Vagina (tissue), 2 donors: ENCODE results near the gene MAP3K20. TPM values are rescaled to one million over a fixed set of nuclear protein-coding genes. Genes with fewer than 3 reads are reported as not detected.

Experiments used
- DNase-seq, 2 donors: peaks; one replicate each; pipeline ENCODE4 v3.0.0-alpha.2; 2017; ENCODE audit errors: extremely low spot score in 2 of 2
- H3K27ac ChIP-seq: fragments of 200-600 bp; sonication (generic); one replicate; pipeline ENCODE4 v1.5.1; 2019
- H3K27me3 ChIP-seq: fragments of 200-600 bp; sonication (generic); one replicate; pipeline ENCODE4 v1.5.1; 2019
- H3K36me3 ChIP-seq, 2 donors: fragments of 200-600 bp; sonication (generic); one replicate each; pipeline ENCODE4 v1.5.1; 2017 to 2019
- H3K4me1 ChIP-seq: fragments of 200-600 bp; sonication (generic); one replicate; pipeline ENCODE4 v1.5.1; 2019
- H3K4me3 ChIP-seq, 2 donors: fragments of 200-600 bp; sonication (generic); 1 replicate in 1 of 2; 2 replicates in 1 of 2; pipeline ENCODE4 v1.5.1; 2016 to 2019
- H3K9me3 ChIP-seq: fragments of 200-600 bp; sonication (generic); one replicate; pipeline ENCODE4 v1.5.1; 2019
- POLR2A ChIP-seq, 2 donors: fragments of 450-650 bp; IDR thresholded peaks; one replicate each; pipeline ENCODE4 v1.6.1; 2017; ENCODE audit warnings: antibody characterized with exemption in 2 of 2, mild to moderate bottlenecking in 2 of 2, moderate library complexity in 2 of 2
- POLR2AphosphoS5 ChIP-seq, 2 donors: sonication (generic); formaldehyde crosslinking; IDR thresholded peaks; one replicate each; pipeline ENCODE4 v1.9.0; 2017; ENCODE audit warnings: antibody characterized with exemption in 2 of 2, mild to moderate bottlenecking in 2 of 2, low read depth in 1 of 2; ENCODE audit not compliant: insufficient read depth in 1 of 2
- intact Hi-C: fragments of 100-400 bp; cut with DNase I; formaldehyde crosslinking; loops from one replicate; pipeline ENCODE4 v1.15.1; 2023
- total RNA-seq: library from RNA; depleted of rRNA; stranded (reverse); fragments of >200 nt; gene quantifications from one replicate; pipeline ENCODE4 v1.2.3, GENCODE V29; 2016
- TF ChIP-seq, protein P1 (sequence below), 3 experiments: fragments of 450-650 bp in 2 of 3; fragments of 200-600 bp in 1 of 3; sonication (generic) in 1 of 3; IDR thresholded peaks; one replicate each; pipeline ENCODE4 v1.5.1; 2017 to 2019; ENCODE audit warnings: antibody characterized with exemption in 3 of 3, mild to moderate bottlenecking in 2 of 3, moderate library complexity in 2 of 3

MAP3K20 gene
- total RNA-seq, 1 donor from 2014 or later: 59.4 TPM

DNA sequence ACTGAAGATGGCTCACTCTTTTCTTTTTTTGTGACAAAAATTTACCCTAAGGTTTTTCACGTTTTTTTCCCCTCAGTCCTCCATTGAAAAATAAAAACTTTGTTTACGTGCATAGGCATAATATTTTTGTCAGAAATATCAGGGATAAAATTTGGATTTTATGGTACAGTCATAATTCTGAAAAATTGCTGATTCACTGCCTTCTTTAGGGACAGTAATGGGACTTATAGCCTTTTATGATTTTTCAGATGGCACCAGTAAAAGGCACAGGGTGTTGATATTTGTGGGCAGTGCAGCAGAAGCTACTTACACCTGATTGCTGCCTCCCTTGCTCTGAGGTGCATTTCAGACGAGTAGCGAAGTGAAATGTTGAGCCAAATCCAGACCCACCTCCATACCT lies 139.7 kb downstream of the MAP3K20 start:
- H3K27ac ChIP-seq: no peak overlapping the region
- H3K27me3 ChIP-seq: no peaks in the 10 kb centered on the region
- no peaks in the 10 kb centered on the region for H3K36me3 ChIP-seq
- no peak for DNase-seq
- TF ChIP-seq, protein P1, sequence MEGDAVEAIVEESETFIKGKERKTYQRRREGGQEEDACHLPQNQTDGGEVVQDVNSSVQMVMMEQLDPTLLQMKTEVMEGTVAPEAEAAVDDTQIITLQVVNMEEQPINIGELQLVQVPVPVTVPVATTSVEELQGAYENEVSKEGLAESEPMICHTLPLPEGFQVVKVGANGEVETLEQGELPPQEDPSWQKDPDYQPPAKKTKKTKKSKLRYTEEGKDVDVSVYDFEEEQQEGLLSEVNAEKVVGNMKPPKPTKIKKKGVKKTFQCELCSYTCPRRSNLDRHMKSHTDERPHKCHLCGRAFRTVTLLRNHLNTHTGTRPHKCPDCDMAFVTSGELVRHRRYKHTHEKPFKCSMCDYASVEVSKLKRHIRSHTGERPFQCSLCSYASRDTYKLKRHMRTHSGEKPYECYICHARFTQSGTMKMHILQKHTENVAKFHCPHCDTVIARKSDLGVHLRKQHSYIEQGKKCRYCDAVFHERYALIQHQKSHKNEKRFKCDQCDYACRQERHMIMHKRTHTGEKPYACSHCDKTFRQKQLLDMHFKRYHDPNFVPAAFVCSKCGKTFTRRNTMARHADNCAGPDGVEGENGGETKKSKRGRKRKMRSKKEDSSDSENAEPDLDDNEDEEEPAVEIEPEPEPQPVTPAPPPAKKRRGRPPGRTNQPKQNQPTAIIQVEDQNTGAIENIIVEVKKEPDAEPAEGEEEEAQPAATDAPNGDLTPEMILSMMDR (IDR thresholded peaks at IDR 0.05): no peak
- no peak for TF ChIP-seq POLR2AphosphoS5 (IDR thresholded peaks at IDR 0.05; ENCODE audit: insufficient read depth in 1 of 2, low read depth in 1 of 2)
- TF ChIP-seq POLR2A (IDR thresholded peaks at IDR 0.05): no peak
- intact Hi-C loops: no loop called here
- H3K9me3 ChIP-seq: no peaks in the 10 kb centered on the region
- peaks cover 16% of the 10 kb centered on the region for H3K4me1 ChIP-seq
- no peak overlapping the region for H3K4me3 ChIP-seq

DNA sequence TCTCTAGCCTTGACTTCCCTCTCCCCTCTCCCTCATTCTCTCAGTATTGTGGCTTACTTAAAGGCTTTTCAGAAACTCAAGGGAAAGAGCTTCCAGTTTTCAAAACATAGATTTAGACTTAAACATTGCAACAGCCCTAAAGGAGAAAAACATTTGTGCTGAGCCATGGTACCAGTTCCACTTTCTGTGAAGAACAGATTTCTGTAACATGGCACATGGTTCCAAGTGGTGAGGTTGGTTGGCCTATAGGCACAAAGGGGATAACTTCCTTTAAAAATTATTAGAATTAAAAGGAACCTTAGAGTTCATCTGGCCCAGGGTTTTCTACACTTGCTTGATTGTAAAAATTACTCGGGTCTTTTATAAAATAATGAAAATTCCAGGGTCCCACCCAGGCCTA lies 140.4 kb downstream of the MAP3K20 start:
- Histone ChIP-seq H3K27ac (no peak overlapping the region), H3K27me3 (no peaks in the 10 kb centered on the region), H3K4me1 (peaks cover 12% of the 10 kb centered on the region), H3K4me3 (no peak overlapping the region), H3K36me3 (no peaks in the 10 kb centered on the region), H3K9me3 (no peaks in the 10 kb centered on the region)
- intact Hi-C loops: no loop called here
- no peak for TF ChIP-seq POLR2A (IDR thresholded peaks at IDR 0.05)
- TF ChIP-seq, protein P1 (IDR thresholded peaks at IDR 0.05): no peak
- TF ChIP-seq POLR2AphosphoS5 (IDR thresholded peaks at IDR 0.05; ENCODE audit: insufficient read depth in 1 of 2, low read depth in 1 of 2): no peak
- DNase-seq: no peak

DNA sequence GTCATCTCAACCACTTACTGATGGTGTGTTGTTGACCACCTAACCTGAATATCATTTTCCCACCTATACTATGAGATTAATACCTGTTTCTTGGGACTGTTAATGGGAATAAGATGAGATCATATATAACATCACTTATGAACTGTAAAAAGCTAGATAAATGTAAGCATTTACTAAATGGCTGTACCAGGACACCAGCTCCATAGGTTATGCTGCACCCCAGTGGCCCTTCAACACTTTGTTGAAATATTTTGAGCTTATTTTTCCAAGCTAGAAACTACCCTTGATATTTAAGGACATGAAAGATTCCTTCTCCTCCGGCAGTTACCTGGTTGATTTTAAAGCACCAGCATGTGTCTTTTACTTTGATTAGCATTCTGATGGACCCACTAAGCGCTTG lies 141.0 kb downstream of the MAP3K20 start:
- TF ChIP-seq, protein P1 (IDR thresholded peaks at IDR 0.05): no peak
- no peak for TF ChIP-seq POLR2A (IDR thresholded peaks at IDR 0.05)
- H3K4me1 ChIP-seq: peaks cover 8% of the 10 kb centered on the region
- H3K27ac ChIP-seq: no peak overlapping the region

DNA sequence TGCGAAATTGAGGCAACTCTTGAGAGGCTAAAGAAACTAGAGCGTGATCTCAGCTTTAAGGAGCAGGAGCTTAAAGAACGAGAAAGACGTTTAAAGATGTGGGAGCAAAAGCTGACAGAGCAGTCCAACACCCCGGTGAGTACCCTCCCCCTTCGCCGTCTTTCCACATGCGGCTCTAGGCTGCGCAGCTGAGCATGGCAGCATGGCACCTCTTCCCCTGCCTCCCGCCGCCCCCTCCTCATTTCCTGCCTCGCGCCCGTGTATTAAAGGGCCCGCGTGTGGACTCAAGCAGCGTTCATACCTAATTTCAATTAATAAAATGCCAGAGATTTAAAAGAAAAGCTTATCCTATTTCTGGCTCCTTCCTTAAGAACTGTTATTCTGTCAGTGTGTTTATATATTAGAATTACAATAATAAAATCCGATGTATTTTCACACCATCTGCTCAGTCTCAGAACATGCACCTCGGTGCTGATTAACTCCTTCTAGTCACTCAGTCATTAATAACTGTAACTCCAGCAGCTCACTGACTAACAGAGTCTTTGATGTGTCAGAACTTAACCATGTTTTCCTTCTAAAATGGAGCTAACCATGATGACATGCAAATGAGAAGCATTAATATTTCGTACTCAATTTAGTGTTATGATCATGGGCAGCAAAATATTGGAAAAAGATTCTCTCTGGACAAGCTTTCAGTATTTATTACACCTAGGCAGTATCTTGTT lies 141.6 kb downstream of the MAP3K20 start:
- TF ChIP-seq, protein P1 (IDR thresholded peaks at IDR 0.05): no peak
- TF ChIP-seq POLR2AphosphoS5 (IDR thresholded peaks at IDR 0.05; ENCODE audit: insufficient read depth in 1 of 2, low read depth in 1 of 2) (no peak), POLR2A (IDR thresholded peaks at IDR 0.05) (no peak)
- intact Hi-C loops: no loop called here
- no peaks in the 10 kb centered on the region for H3K27me3 ChIP-seq
- peaks cover 8% of the 10 kb centered on the region for H3K4me1 ChIP-seq
- H3K36me3 ChIP-seq: no peaks in the 10 kb centered on the region
- H3K9me3 ChIP-seq: no peaks in the 10 kb centered on the region
- no peak overlapping the region for H3K27ac ChIP-seq
- no peak overlapping the region for H3K4me3 ChIP-seq
- DNase-seq: no peak

More for the DNA sequence above, 141.0 kb downstream of the MAP3K20 start:
- Histone ChIP-seq H3K4me3 (no peak overlapping the region), H3K27me3 (no peaks in the 10 kb centered on the region), H3K9me3 (no peaks in the 10 kb centered on the region), H3K36me3 (no peaks in the 10 kb centered on the region)
- intact Hi-C loops: no loop called here
- no peak for DNase-seq

DNA sequence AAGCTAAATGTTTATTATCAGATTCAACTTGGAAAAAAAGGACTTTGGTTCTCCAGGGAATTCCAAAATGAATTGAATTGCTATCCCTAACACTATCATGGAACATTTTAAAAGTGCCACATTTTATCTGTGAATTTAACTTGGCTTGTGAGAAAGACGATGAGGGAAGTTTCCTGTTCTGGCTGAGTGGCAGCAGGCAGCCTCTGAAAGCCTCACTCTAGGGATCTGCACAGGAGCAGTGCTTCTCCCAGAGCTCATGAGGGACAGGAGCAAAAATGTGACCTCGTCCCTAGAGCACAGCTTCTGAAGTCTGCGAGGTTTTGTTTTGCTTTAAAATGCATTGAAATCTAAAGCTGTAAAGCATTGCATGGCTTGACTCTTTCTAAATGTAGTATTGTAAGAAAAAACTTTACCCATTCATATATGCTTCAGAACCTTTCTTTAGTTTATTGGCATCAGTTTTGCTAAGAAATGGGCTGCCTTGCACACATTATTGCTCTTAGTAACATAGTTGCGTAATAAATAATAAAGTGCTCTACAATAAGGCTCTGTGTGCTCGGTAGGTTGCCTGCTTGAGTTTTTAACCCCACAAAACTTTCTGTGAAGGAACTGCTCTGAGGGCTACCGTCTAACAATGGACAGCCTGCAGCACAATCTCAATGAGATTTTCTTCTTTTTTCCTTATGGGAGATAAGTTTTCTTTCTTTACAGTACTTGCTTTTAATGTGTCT lies 142.8 kb downstream of the MAP3K20 start:
- intact Hi-C loops: no loop called here
- DNase-seq: no peak
- no peaks in the 10 kb centered on the region for H3K36me3 ChIP-seq
- H3K27me3 ChIP-seq: no peaks in the 10 kb centered on the region
- H3K4me3 ChIP-seq: no peak overlapping the region
- no peaks in the 10 kb centered on the region for H3K9me3 ChIP-seq
- TF ChIP-seq POLR2AphosphoS5 (IDR thresholded peaks at IDR 0.05; ENCODE audit: insufficient read depth in 1 of 2, low read depth in 1 of 2): no peak
- TF ChIP-seq, protein P1 (IDR thresholded peaks at IDR 0.05): no peak
- TF ChIP-seq POLR2A (IDR thresholded peaks at IDR 0.05): no peak
- H3K27ac ChIP-seq: no peak overlapping the region
- peaks cover 8% of the 10 kb centered on the region for H3K4me1 ChIP-seq
